ENCODE measurements around the gene RUFY1.

RUFY1 gene

GRCh38 chr5:179609834-179610108, 59.4 kb downstream of the RUFY1 start:
- no peak overlapping the region for H3K18ac ChIP-seq (ENCODE audit: low read depth in 1 of 2, low read length in 2 of 2)
- H3K4ac ChIP-seq (ENCODE audit: low read depth in 1 of 2, low read length in 2 of 2), result no peak overlapping the region
- no peak overlapping the region for H3K23ac ChIP-seq (ENCODE audit: low read length in 2 of 2)
- WGBS, result 87% methylated on average over 8 of the region's 8 CpGs
- no peak overlapping the region for H3K9ac ChIP-seq (ENCODE audit: low read length)
- no peaks in the 10 kb centered on the region for H3K9me3 ChIP-seq (ENCODE audit: control insufficient read depth, low read length)
- no peaks in the 10 kb centered on the region for H3K27me3 ChIP-seq (ENCODE audit: control insufficient read depth in 1 of 2, insufficient read depth in 1 of 2, low read length in 2 of 2)
- H2BK12ac ChIP-seq (ENCODE audit: low read length in 2 of 2), result no peak overlapping the region
- no peak overlapping the region for H2BK120ac ChIP-seq (ENCODE audit: low read depth, low read length)
- H2AFZ ChIP-seq (ENCODE audit: low read depth, low read length), result no peak overlapping the region
- H3K4me2 ChIP-seq (ENCODE audit: low read length, poor library complexity, severe bottlenecking), result no peak overlapping the region
- DNase-seq, result no peak
- peaks cover 2% of the 10 kb centered on the region for H3K79me1 ChIP-seq (replicated peaks; ENCODE audit: low read length, poor library complexity, severe bottlenecking)
- no peak overlapping the region for H3K4me3 ChIP-seq (ENCODE audit: insufficient read depth in 1 of 2, low read depth in 1 of 2, low read length in 2 of 2)
- H3K14ac ChIP-seq (ENCODE audit: low read length in 2 of 2), result no peak overlapping the region
- no peak overlapping the region for H2BK15ac ChIP-seq (ENCODE audit: low read depth, poor library complexity, severe bottlenecking)
- H4K8ac ChIP-seq (ENCODE audit: low read length), result peak overlapping the region; percentile 19
- no peak overlapping the region for H4K91ac ChIP-seq (ENCODE audit: low read length)
- H3K27ac ChIP-seq (ENCODE audit: low read length, poor library complexity, severe bottlenecking), result no peak overlapping the region
- peaks cover 73 to 86% of the 10 kb centered on the region in 2 experiments for H3K36me3 ChIP-seq (ENCODE audit: control insufficient read depth in 1 of 2, insufficient read depth in 2 of 2, low read depth in 1 of 2, low read length in 2 of 2)
- H2BK5ac ChIP-seq (ENCODE audit: low read depth, low read length, poor library complexity, severe bottlenecking), result no peak overlapping the region
- H3K4me1 ChIP-seq (ENCODE audit: control insufficient read depth, insufficient read depth, low read depth, low read length), result peaks cover 6% of the 10 kb centered on the region
- no peak overlapping the region for H2AK5ac ChIP-seq (ENCODE audit: low read length, severe bottlenecking)

GRCh38 chr5:179610109-179610902, 60.0 kb downstream of the RUFY1 start:
- H3K4me1 ChIP-seq (ENCODE audit: control insufficient read depth, insufficient read depth, low read depth, low read length), result peaks cover 6% of the 10 kb centered on the region
- H3K79me1 ChIP-seq (replicated peaks; ENCODE audit: low read length, poor library complexity, severe bottlenecking), result peaks cover 2% of the 10 kb centered on the region
- no peak overlapping the region for H3K4me2 ChIP-seq (ENCODE audit: low read length, poor library complexity, severe bottlenecking)
- H3K23ac ChIP-seq (ENCODE audit: low read length in 2 of 2), result no peak overlapping the region
- H3K9ac ChIP-seq (ENCODE audit: low read length), result no peak overlapping the region
- no peak overlapping the region for H2AK5ac ChIP-seq (ENCODE audit: low read length, severe bottlenecking)
- WGBS, result 92% methylated on average over 23 of the region's 23 CpGs
- no peaks in the 10 kb centered on the region for H3K9me3 ChIP-seq (ENCODE audit: control insufficient read depth, low read length)
- H3K4me3 ChIP-seq (ENCODE audit: insufficient read depth in 1 of 2, low read depth in 1 of 2, low read length in 2 of 2), result no peak overlapping the region
- peak overlapping the region; percentile 51 for H4K8ac ChIP-seq (ENCODE audit: low read length)
- no peak overlapping the region for H3K14ac ChIP-seq (ENCODE audit: low read length in 2 of 2)
- no peak overlapping the region for H2AFZ ChIP-seq (ENCODE audit: low read depth, low read length)
- H3K27ac ChIP-seq (ENCODE audit: low read length, poor library complexity, severe bottlenecking), result no peak overlapping the region
- H2BK15ac ChIP-seq (ENCODE audit: low read depth, poor library complexity, severe bottlenecking), result no peak overlapping the region
- no peak overlapping the region for H2BK120ac ChIP-seq (ENCODE audit: low read depth, low read length)
- H2BK12ac ChIP-seq (ENCODE audit: low read length in 2 of 2), result no peak overlapping the region
- no peaks in the 10 kb centered on the region for H3K27me3 ChIP-seq (ENCODE audit: control insufficient read depth in 1 of 2, insufficient read depth in 1 of 2, low read length in 2 of 2)
- H3K4ac ChIP-seq (ENCODE audit: low read depth in 1 of 2, low read length in 2 of 2), result no peak overlapping the region
- H3K36me3 ChIP-seq (ENCODE audit: control insufficient read depth in 1 of 2, insufficient read depth in 2 of 2, low read depth in 1 of 2, low read length in 2 of 2), result peaks cover 76 to 92% of the 10 kb centered on the region in 2 experiments
- no peak for DNase-seq
- no peak overlapping the region for H2BK5ac ChIP-seq (ENCODE audit: low read depth, low read length, poor library complexity, severe bottlenecking)
- no peak overlapping the region for H3K18ac ChIP-seq (ENCODE audit: low read depth in 1 of 2, low read length in 2 of 2)
- H4K91ac ChIP-seq (ENCODE audit: low read length), result no peak overlapping the region

- Histone ChIP-seq H2BK15ac (ENCODE audit: low read depth, poor library complexity, severe bottlenecking) (no peak overlapping the region), H3K9ac (ENCODE audit: low read length) (no peak overlapping the region), H3K4me1 (ENCODE audit: control insufficient read depth, insufficient read depth, low read depth, low read length) (peaks cover 6% of the 10 kb centered on the region), H3K4ac (ENCODE audit: low read depth in 1 of 2, low read length in 2 of 2) (no peak overlapping the region), H2BK5ac (ENCODE audit: low read depth, low read length, poor library complexity, severe bottlenecking) (no peak overlapping the region), H3K27me3 (ENCODE audit: control insufficient read depth in 1 of 2, insufficient read depth in 1 of 2, low read length in 2 of 2) (no peaks in the 10 kb centered on the region), H3K14ac (ENCODE audit: low read length in 2 of 2) (no peak overlapping the region), H3K36me3 (ENCODE audit: control insufficient read depth in 1 of 2, insufficient read depth in 2 of 2, low read depth in 1 of 2, low read length in 2 of 2) (peaks cover 71 to 92% of the 10 kb centered on the region in 2 experiments), H3K9me3 (ENCODE audit: control insufficient read depth, low read length) (no peaks in the 10 kb centered on the region), H3K27ac (ENCODE audit: low read length, poor library complexity, severe bottlenecking) (no peak overlapping the region), H3K4me2 (ENCODE audit: low read length, poor library complexity, severe bottlenecking) (no peak overlapping the region), H4K8ac (ENCODE audit: low read length) (no peak overlapping the region), H3K79me1 (replicated peaks; ENCODE audit: low read length, poor library complexity, severe bottlenecking) (peaks cover 2% of the 10 kb centered on the region), H2BK120ac (ENCODE audit: low read depth, low read length) (no peak overlapping the region), H3K23ac (ENCODE audit: low read length in 2 of 2) (no peak overlapping the region), H3K18ac (ENCODE audit: low read depth in 1 of 2, low read length in 2 of 2) (no peak overlapping the region), H2AFZ (ENCODE audit: low read depth, low read length) (no peak overlapping the region), H2BK12ac (ENCODE audit: low read length in 2 of 2) (no peak overlapping the region), H2AK5ac (ENCODE audit: low read length, severe bottlenecking) (no peak overlapping the region), H4K91ac (ENCODE audit: low read length) (no peak overlapping the region), H3K4me3 (ENCODE audit: insufficient read depth in 1 of 2, low read depth in 1 of 2, low read length in 2 of 2) (no peak overlapping the region)
- DNase-seq, result no peak
These were observed 60.5 kb downstream of the RUFY1 start for GRCh38 chr5:179610903-179611265.

GRCh38 chr5:179612577-179613459, 62.5 kb downstream of the RUFY1 start:
- Histone ChIP-seq H3K4me1 (ENCODE audit: control insufficient read depth, insufficient read depth, low read depth, low read length) (peaks cover 6% of the 10 kb centered on the region), H2BK15ac (ENCODE audit: low read depth, poor library complexity, severe bottlenecking) (no peak overlapping the region), H3K4me2 (ENCODE audit: low read length, poor library complexity, severe bottlenecking) (no peak overlapping the region), H3K27me3 (ENCODE audit: control insufficient read depth in 1 of 2, insufficient read depth in 1 of 2, low read length in 2 of 2) (no peaks in the 10 kb centered on the region), H3K79me1 (replicated peaks; ENCODE audit: low read length, poor library complexity, severe bottlenecking) (peaks cover 3% of the 10 kb centered on the region), H3K4ac (ENCODE audit: low read depth in 1 of 2, low read length in 2 of 2) (no peak overlapping the region), H2BK5ac (ENCODE audit: low read depth, low read length, poor library complexity, severe bottlenecking) (no peak overlapping the region), H2BK12ac (ENCODE audit: low read length in 2 of 2) (no peak overlapping the region), H3K36me3 (ENCODE audit: control insufficient read depth in 1 of 2, insufficient read depth in 2 of 2, low read depth in 1 of 2, low read length in 2 of 2) (peaks cover 57 to 93% of the 10 kb centered on the region in 2 experiments), H4K91ac (ENCODE audit: low read length) (no peak overlapping the region), H3K14ac (ENCODE audit: low read length in 2 of 2) (no peak overlapping the region), H3K18ac (ENCODE audit: low read depth in 1 of 2, low read length in 2 of 2) (no peak overlapping the region), H3K23ac (ENCODE audit: low read length in 2 of 2) (no peak overlapping the region), H3K9ac (ENCODE audit: low read length) (no peak overlapping the region), H4K8ac (ENCODE audit: low read length) (no peak overlapping the region), H3K4me3 (ENCODE audit: insufficient read depth in 1 of 2, low read depth in 1 of 2, low read length in 2 of 2) (no peak overlapping the region), H2BK120ac (ENCODE audit: low read depth, low read length) (no peak overlapping the region), H3K9me3 (ENCODE audit: control insufficient read depth, low read length) (no peaks in the 10 kb centered on the region), H2AFZ (ENCODE audit: low read depth, low read length) (no peak overlapping the region), H2AK5ac (ENCODE audit: low read length, severe bottlenecking) (no peak overlapping the region), H3K27ac (ENCODE audit: low read length, poor library complexity, severe bottlenecking) (no peak overlapping the region)
- DNase-seq, result no peak
- 91% methylated on average over 21 of the region's 21 CpGs for WGBS
